Bone marrow (tissue), 2 donors: ENCODE data around the gene GLB1L2.

ENCODE experiments used
- DNase-seq, 2 donors: peaks; one replicate each; lab custom pipeline; 2025; lab: John Stamatoyannopoulos, UW

The GLB1L2 gene

GRCh38 chr11:134369656-134370525, 38.1 kb downstream of the GLB1L2 start:
- DNase-seq: no peak

- DNase-seq: no peak
These were observed 39.0 kb downstream of the GLB1L2 start for GRCh38 chr11:134370526-134371435.

GRCh38 chr11:134371436-134372185, 39.8 kb downstream of the GLB1L2 start:
- no peak for DNase-seq

DNA sequence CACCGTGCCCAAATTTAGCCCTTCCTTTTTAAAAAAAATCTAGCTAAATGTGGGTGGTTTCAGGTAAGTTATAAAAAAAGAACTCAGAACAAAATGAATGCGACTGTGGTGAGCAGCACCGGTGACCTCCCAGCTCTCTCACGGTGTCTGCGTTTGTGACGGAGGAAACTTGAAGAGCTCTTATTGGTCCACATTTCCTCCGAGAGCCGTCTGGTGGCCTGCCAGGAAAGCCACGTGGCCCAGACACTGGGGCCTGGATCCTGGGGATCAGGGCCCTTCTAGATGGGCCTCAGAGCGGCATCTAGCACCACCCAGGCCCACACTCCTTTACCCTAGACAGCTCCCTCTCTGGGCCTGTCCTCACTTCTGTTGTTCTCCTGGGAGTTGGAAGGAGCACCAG, 40.7 kb downstream of the GLB1L2 start:
- DNase-seq: no peak

- DNase-seq: no peak
These were observed 41.2 kb downstream of the GLB1L2 start for GRCh38 chr11:134372961-134373360.

DNA sequence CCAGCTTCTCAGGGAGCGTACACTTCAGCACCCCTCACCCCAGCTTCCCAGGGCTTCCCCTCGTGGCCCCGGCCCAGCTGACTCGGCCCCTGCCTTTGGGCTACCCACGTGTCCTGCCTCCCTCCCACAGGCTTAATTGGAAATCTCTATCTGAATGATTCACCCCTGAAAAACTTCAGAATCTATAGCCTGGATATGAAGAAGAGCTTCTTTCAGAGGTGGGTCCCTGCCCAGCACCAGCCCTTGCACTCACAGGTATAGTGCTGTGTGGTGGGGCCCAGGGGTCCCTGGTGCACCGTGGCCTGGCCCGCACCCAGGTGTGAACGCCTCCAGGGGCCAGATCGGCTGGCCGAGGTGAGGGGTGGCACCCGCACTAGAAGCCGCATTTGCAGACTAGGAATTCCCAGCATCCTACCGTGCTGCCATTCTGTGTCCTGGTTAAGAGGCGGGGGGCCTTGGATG, 41.8 kb downstream of the GLB1L2 start:
- DNase-seq: no peak

GRCh38 chr11:134374171-134374570, 42.4 kb downstream of the GLB1L2 start:
- no peak for DNase-seq

- no peak for DNase-seq
These were observed 43.2 kb downstream of the GLB1L2 start for GRCh38 chr11:134374891-134375550.

- no peak for DNase-seq
These were observed 44.5 kb downstream of the GLB1L2 start for GRCh38 chr11:134376150-134376921.

DNA sequence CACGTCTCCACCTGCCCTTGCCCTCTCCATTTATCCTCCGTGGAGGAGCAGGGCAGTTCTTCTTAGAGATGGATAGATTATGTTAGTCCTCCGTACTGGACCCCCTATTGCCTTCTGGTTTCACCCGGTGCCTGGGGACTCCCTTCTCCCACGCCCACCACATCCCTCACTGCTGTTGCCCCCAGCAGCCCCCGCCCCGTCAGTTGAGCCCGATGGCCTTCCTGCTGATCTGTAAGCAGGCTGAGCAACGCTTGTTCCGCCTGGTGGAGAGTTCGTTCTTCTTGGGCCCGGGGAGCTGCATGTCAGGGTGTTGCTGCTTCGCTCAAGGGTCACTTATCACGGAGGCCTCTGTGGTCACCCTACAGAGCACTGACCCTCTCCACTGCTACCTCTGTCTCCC, 46.1 kb downstream of the GLB1L2 start:
- DNase-seq: no peak

GRCh38 chr11:134379241-134379640, 47.5 kb downstream of the GLB1L2 start:
- no peak for DNase-seq

- DNase-seq: no peak
These were observed 48.4 kb downstream of the GLB1L2 start for GRCh38 chr11:134380229-134380628.

DNA sequence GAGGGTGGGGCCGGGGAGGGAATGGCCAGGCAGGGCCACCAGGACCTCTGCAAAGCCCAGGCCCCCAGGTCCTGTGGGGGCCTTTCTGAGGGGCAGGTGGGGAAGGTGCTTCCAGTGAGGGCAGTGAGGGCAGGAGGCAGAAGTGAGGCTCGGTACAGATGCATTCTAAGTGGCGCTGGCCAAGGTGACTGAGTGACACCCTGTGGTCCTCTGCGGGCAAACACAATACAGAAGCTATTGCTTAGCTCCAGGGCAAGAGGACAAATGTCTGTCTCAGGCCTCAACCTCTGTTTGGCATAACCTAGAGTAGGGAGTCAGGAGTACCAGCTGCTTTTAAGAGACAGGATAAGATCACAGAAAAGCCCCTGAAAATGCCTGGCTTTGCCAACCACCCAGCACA, 49.0 kb downstream of the GLB1L2 start:
- no peak for DNase-seq

DNA sequence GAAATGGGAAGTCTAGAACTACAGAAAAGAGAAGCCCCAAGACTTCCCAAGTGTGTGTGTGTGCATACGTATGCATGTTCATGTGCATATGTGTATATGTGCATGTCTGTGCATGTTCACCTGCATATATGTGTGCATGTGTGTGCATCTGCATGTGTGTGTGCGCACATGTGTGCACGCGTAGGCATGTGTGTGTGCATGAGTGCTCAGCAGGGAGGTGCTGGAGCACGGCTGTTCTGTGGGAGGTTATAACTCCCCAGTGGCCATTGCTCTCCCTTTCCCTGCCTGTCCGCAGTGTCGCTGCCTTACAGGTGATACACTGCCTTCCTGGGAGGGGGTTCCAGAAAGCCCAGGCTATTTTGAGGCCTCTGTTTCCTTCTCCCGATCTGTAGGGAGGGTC, 50.5 kb downstream of the GLB1L2 start:
- no peak for DNase-seq

DNA sequence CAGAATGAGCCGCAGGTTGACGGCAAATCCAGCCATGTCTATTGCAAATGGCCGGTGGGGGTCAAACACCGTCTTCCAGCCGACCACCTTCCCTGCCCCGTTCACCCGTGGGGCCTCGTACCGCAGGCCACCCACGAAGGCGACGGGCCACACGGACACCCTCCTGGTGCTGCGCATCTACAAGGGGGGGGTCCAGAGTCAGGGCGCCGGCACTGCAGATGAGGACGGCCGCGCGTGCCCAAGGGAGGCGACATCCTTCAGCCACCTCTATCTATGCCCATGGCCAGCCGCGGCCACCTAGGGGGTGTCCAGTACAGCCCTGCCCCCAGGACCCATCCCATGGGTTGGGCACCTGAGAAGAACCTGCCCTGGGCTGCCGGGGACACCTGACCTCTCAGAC, 51.0 kb downstream of the GLB1L2 start:
- no peak for DNase-seq

DNA sequence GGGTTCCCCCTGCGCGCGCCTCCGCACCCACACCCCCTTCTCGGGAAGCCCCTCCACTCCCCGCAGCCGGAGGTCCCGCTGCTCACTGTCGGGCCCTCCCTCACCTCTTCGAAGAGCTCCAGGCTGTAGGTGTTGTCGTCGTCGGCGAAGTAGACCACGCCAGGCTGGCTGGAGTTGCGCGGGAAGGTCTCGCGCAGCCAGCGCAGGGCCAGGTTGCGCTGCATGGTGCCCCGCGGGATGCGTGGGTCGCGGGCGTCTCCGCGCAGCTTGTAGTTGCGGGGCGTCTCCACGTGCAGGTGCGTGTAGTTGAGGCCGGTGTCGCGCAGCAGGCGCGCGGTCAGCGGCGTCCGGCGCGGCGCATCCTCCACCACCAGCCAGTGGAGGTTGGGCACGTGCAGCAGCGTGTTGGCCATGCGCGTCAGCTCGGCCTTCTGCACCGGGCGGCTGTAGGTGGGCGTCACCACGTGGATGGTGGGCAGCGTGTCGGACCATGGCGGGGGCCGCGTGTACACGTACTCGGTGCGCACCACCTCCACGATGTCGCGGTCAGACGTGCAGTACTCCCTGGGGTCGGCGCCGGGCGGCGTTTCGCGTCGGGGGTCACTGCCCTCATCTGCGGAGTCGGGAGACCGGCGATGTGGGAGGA, 51.9 kb downstream of the GLB1L2 start:
- no peak for DNase-seq

- DNase-seq: no peak
These were observed 52.6 kb downstream of the GLB1L2 start for GRCh38 chr11:134384406-134384805.

- no peak for DNase-seq
These were observed 53.4 kb downstream of the GLB1L2 start for GRCh38 chr11:134385171-134385570.

GRCh38 chr11:134385774-134386565, 54.2 kb downstream of the GLB1L2 start:
- DNase-seq: no peak
